ENCODE data around the gene CEP152.

The CEP152 gene

DNA sequence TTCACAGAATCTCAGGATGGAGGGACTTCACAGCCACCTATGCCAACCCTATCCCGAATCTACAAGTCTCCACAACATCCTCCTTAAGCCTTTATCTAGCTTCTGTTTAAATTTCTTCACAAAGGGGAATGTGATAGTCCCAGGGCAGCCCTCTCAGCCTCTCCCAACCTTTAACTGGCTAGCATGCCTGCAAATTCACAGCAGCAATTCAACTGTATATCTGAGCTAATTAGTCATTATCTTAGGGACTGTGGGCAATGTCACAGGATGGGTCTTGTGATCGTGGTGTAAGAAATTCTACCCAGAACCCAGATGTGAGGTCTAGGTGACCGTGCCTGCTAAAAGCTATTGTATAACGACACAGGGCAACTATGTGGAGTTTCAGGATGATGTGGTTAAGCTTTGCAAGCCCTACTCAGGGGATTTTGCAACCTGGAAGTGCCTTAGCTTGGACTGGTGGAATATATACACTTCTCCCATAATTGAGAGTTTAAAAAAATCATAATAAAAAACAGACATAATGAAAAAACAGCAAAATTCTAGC lies 99.8 kb downstream of the CEP152 start:
- no peak for DNase-seq (ENCODE audit: low read depth in 2 of 2)

DNA sequence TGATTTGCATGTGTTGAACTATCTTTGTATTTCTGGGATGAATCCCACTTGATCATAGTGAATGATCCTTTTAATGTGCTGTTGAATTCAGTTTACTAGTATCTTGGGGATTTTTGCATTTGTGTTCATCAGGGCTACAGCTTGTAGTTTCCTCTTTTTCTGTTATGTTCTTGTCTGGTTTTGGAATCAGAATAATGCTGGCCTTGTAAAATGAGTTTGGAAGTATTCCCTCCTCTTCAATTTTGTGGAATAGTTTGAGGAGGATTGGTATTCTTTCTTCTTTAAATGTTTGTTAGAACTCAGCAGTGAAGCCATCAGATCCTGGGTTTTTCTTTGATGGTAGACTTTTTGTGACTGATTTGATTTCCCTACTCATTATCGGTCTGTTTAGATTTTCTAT lies 102.2 kb downstream of the CEP152 start:
- DNase-seq (ENCODE audit: low read depth in 2 of 2), result no peak

DNA sequence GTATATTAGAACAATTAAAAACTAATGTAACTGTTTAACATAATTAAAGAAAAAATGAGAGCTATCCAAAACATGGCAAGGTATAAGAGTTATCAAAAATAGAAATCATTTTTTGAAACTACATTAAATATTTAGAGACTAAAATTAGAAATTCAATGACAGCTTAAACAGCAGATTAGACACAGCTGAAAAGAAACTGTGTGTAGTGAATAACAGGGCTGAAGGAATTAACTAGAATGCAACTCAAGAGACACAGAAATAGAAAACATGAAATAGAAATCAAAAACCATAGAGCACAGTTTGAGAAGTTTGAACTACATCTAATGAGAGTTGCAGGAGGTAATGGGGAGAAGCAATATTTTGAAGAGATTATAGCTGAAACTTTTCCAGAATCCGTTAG lies 105.5 kb downstream of the CEP152 start:
- DNase-seq (ENCODE audit: low read depth in 2 of 2), result no peak

DNA sequence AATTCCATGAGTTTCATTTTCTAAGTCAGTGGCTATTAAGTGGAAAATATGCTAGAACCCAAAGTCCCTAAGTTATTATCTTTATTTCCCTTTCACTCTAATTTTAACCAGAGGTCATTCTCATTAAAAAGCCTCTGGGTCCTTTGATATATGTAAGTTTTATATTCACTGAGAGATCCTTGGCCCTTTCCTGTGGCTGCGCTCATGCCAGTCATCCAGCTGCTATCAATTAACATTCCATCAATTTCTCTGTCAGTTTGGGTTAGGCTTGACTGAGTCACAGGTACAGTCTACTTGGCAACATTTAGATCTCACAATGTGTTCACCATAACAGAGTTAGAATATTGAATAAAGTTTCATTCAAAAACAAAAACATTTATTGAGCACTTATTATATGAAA lies 107.3 kb downstream of the CEP152 start:
- no peak for DNase-seq (ENCODE audit: low read depth in 2 of 2)

DNA sequence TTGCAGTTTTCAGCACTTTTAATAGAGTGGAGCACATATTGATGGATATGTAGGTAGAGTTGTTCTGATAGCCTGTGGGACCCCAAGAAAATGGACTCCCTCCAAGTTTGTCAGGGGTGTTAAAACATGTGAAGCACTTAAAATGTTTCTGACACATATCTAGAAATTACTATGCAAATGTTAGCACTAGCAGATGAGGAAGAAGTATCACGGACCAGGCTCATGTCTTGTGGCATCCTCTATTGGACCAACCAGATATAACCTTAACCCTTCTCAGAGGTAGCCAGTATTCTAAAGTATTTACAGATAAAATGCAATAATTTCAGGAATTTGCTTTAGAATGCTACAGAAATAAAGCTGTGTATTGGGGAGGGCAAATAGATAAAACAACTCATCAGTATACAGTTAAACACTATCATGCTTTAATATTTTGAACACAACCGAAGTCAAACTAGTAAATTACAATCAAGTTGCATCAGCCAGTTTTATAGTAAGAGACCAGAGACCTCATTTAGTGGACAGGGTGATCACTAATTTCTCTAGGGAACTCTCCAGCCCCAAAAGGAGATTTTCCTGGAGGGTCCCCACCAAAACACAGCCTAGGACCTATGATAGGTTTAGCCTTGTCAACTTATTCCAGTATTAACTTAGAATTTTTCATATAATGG lies 108.2 kb downstream of the CEP152 start:
- DNase-seq (ENCODE audit: low read depth in 2 of 2), result no peak

DNA sequence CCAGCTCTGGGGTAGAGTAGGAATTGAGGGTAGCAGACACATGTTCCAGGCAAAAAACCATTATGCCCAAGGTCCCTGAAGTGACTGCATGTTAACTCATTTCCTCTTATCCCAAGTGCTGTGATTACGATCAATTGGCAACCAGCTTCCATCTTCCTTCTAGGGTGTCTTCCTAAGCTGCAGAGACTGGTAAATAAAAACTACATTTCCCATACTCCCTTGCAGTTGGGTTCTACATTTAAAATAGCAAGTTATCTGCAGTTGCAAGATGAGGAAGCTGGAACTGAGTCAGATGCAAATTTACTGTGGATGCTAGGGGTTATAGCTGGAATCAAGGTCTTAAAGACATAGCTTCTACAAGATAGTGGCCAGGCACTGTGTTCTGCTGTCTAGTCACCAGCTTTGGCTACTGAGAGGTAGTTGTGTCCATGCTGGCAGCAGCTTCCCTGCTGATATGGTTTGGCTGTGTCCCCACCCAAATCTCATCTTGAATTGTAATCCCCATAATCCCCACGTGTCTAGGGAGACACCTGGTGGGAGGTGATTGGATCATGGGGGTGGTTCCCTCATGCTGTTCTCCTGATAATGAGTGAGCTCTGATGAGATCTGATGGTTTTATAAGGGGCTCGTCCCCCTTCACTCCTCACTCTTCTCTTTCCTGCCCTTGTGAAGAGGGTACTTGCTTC lies 114.1 kb downstream of the CEP152 start:
- no peak for DNase-seq (ENCODE audit: low read depth in 2 of 2)

DNA sequence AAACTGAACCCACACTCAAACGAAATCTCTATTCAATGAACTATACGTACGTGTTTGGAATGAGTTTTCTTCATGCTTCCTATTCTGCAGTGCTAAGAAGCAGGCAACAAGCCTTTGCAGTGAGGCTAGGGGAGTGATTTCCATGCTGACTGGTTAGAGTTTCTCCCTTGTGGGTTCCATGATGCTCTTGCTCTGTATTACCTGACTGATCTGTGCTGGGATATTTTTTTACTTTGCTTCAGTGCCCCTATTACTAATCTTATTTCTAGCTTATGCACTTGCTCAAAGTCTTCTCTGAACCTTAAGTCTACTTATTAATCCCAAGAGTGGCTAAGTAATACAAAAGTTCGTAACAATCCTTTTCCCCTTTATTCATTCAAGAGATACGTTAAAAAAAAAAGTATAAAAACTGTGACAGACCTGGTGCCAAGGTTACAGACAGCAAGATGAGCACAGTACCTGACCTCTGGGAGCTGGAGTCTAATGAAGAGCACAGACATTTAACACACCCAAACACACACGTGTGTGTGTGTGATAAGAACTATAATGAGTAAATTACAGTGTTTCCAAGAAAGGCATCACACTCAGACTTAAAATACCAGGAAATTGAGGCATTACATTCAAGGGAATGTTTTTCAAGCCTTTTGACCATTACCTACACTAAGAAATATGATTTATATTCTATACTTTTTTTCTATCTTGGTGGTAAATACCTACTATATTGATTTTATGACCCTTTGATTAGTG lies 114.9 kb downstream of the CEP152 start:
- DNase-seq (ENCODE audit: low read depth in 2 of 2), result no peak

DNA sequence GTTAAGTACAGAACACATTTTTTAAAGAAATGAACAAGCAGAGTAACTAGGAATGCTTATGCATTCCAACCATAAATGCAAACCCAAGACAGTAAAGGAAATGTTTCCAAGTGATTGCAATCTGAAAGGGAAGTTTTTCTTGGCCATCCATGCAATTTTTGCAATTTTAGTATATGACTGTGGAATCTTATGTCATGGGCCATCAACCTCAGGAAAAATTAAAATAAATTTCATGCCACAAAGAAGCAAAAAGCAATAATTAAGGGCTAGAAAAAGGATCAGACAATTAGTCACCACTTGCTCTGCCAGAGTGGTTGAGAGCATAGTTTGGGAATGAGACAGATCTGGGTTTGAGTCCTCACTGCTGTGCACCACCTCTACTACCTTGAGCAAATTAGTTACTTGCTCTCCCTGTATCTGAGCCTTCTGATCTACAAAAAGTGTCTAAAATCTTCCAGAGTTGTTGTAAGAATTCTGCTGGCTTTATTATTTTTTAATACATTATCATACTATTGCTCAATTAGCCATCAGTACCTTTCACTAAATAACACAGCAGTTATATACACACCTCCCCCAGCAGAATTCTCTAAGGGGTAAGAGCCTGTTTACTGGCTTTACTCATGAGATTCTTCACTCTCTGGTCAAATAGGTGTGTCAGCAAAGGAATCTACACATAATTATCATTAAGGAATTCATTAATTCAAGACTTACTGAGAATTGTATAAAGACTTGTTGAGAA lies 115.6 kb downstream of the CEP152 start:
- DNase-seq (ENCODE audit: low read depth in 2 of 2), result no peak

DNA sequence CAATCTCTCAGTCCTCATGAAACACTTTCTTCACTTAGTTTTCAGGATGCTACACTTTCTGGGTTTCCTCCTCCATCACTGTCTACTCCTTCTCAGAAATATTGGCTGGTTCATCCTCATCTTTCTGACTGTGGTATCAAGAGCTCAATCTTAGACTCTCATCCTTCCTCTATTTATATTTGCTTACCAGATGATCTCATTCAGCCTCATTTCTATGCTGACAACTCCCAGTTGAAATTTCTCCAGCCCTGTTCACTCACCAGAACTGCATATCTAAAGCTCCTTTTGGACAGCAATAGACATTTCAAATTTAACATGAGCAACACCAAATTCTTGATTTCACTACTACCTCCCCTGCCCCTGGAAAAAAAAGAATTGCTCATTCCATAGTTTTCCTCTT lies 117.4 kb downstream of the CEP152 start:
- no peak for DNase-seq (ENCODE audit: low read depth in 2 of 2)

DNA sequence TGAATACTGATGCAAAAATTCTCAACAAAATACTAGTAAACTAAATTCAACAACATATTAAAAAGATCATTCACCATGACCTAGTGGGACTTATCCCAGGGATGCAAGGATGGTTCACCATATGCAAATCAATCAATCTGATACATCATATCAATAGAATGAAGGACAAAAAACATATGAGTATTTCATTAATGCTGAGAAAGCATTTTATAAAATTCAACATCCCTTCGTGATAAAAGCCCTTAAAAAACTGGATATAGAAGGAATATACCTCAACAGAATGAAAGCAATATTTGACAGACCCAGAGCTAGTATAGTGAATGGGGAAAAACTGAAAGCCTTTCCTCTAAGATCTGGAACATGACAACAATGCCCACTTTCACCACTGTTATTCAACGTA lies 122.4 kb downstream of the CEP152 start:
- no peak for DNase-seq (ENCODE audit: low read depth in 2 of 2)
